Gastrocnemius medialis (tissue), 4 donors: ENCODE results near the gene PPM1L.

Source experiments
- POLR2A ChIP-seq, 2 donors: fragments of 450-650 bp; IDR thresholded peaks; one replicate each; pipeline ENCODE4 v1.6.1; 2017; ENCODE audit warnings: antibody characterized with exemption in 2 of 2, mild to moderate bottlenecking in 2 of 2, moderate library complexity in 2 of 2
- TF ChIP-seq, protein P1 (sequence below), 5 experiments: fragments of 450-650 bp in 3 of 5; fragments of 200-600 bp in 2 of 5; sonication (generic) in 2 of 5; IDR thresholded peaks in 4 of 5; conservative IDR thresholded peaks in 1 of 5; 1 replicate in 4 of 5; 2 replicates in 1 of 5; pipeline ENCODE4 v1.5.1; 2016 to 2019; ENCODE audit warnings: antibody characterized with exemption in 5 of 5, mild to moderate bottlenecking in 3 of 5, moderate library complexity in 3 of 5

- TF ChIP-seq, protein P1, sequence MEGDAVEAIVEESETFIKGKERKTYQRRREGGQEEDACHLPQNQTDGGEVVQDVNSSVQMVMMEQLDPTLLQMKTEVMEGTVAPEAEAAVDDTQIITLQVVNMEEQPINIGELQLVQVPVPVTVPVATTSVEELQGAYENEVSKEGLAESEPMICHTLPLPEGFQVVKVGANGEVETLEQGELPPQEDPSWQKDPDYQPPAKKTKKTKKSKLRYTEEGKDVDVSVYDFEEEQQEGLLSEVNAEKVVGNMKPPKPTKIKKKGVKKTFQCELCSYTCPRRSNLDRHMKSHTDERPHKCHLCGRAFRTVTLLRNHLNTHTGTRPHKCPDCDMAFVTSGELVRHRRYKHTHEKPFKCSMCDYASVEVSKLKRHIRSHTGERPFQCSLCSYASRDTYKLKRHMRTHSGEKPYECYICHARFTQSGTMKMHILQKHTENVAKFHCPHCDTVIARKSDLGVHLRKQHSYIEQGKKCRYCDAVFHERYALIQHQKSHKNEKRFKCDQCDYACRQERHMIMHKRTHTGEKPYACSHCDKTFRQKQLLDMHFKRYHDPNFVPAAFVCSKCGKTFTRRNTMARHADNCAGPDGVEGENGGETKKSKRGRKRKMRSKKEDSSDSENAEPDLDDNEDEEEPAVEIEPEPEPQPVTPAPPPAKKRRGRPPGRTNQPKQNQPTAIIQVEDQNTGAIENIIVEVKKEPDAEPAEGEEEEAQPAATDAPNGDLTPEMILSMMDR (IDR thresholded peaks at IDR 0.05 in 4 of 5, conservative IDR thresholded peaks at IDR 0.05 in 1 of 5): no peak
- TF ChIP-seq POLR2A (IDR thresholded peaks at IDR 0.05): no peak
Measured at GRCh38 chr3:160825311-160825800, 69.3 kb downstream of the PPM1L start.
